ENCODE measurements around the gene EFNA5. TPM values are rescaled to one million over a fixed set of nuclear protein-coding genes. Genes with fewer than 3 reads are reported as not detected.
"Not testable (repeated sequence)": the region's sequence is repeated elsewhere in the genome, so short reads cannot be mapped to it uniquely, and the experiment has no call there.

The EFNA5 gene
- total RNA-seq, 4 donors from 2014 or later = 2.4 to 9.2 (median 3.9) TPM

- H3K36me3 ChIP-seq = no peaks in the 10 kb centered on the region
- TF ChIP-seq POLR2A (IDR thresholded peaks at IDR 0.05) (no peak), POLR2AphosphoS5 (IDR thresholded peaks at IDR 0.05) (peak; percentile 46)
- WGBS, 2 donors (ENCODE audit: low coverage in 1 of 2) = 51 to 68% methylated on average over 4 of the region's 4 CpGs
- H3K4me1 ChIP-seq = peaks cover 0 to 8% (median 0%) of the 10 kb centered on the region in 3 donors
- H3K27ac ChIP-seq = no peak overlapping the region
- H3K27me3 ChIP-seq = no peaks in the 10 kb centered on the region
- ATAC-seq = peak; percentile 75
- H3K9me3 ChIP-seq = no peaks in the 10 kb centered on the region
- no peak overlapping the region for H3K4me3 ChIP-seq
Observed at GRCh38 chr5:107361945-107362344, 308.8 kb downstream of the EFNA5 start.

- no peaks in the 10 kb centered on the region for H3K36me3 ChIP-seq
- H3K27me3 ChIP-seq = no peaks in the 10 kb centered on the region
- no peak for ATAC-seq
- 53 to 54% methylated on average over 2 of the region's 2 CpGs for WGBS, 2 donors (ENCODE audit: low coverage in 1 of 2)
- no peaks in the 10 kb centered on the region for H3K9me3 ChIP-seq
- no peak overlapping the region for H3K4me3 ChIP-seq
- peaks cover 0 to 8% (median 0%) of the 10 kb centered on the region in 3 donors for H3K4me1 ChIP-seq
- H3K27ac ChIP-seq = no peak overlapping the region
- TF ChIP-seq POLR2A (IDR thresholded peaks at IDR 0.05) = no peak
- no peak for TF ChIP-seq POLR2AphosphoS5 (IDR thresholded peaks at IDR 0.05)
- TF ChIP-seq, protein P1, sequence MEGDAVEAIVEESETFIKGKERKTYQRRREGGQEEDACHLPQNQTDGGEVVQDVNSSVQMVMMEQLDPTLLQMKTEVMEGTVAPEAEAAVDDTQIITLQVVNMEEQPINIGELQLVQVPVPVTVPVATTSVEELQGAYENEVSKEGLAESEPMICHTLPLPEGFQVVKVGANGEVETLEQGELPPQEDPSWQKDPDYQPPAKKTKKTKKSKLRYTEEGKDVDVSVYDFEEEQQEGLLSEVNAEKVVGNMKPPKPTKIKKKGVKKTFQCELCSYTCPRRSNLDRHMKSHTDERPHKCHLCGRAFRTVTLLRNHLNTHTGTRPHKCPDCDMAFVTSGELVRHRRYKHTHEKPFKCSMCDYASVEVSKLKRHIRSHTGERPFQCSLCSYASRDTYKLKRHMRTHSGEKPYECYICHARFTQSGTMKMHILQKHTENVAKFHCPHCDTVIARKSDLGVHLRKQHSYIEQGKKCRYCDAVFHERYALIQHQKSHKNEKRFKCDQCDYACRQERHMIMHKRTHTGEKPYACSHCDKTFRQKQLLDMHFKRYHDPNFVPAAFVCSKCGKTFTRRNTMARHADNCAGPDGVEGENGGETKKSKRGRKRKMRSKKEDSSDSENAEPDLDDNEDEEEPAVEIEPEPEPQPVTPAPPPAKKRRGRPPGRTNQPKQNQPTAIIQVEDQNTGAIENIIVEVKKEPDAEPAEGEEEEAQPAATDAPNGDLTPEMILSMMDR (IDR thresholded peaks at IDR 0.05) = no peak
- TF ChIP-seq EP300 (IDR thresholded peaks at IDR 0.05) = no peak
Observed at GRCh38 chr5:107359916-107360234, 310.9 kb downstream of the EFNA5 start.

GRCh38 chr5:107359033-107359915 is 311.5 kb downstream of the EFNA5 start:
- H3K27me3 ChIP-seq = no peaks in the 10 kb centered on the region
- no peak overlapping the region for H3K4me3 ChIP-seq
- ATAC-seq = no peak
- H3K9me3 ChIP-seq = no peaks in the 10 kb centered on the region
- peaks cover 0 to 8% (median 0%) of the 10 kb centered on the region in 3 donors for H3K4me1 ChIP-seq
- 57 to 66% methylated on average over 5 to 6 of the region's 6 CpGs for WGBS, 2 donors (ENCODE audit: low coverage in 1 of 2)
- H3K36me3 ChIP-seq = no peaks in the 10 kb centered on the region
- H3K27ac ChIP-seq = no peak overlapping the region
- TF ChIP-seq POLR2A (IDR thresholded peaks at IDR 0.05) (no peak), POLR2AphosphoS5 (IDR thresholded peaks at IDR 0.05) (peak; percentile 10)

- peaks cover 0 to 8% (median 0%) of the 10 kb centered on the region in 3 donors for H3K4me1 ChIP-seq
- 67 to 74% methylated on average over 2 of the region's 2 CpGs for WGBS, 2 donors (ENCODE audit: low coverage in 1 of 2)
- H3K9me3 ChIP-seq = no peaks in the 10 kb centered on the region
- no peak for TF ChIP-seq POLR2A (IDR thresholded peaks at IDR 0.05)
- TF ChIP-seq EP300 (IDR thresholded peaks at IDR 0.05) = no peak
- TF ChIP-seq, protein P1 (IDR thresholded peaks at IDR 0.05) = no peak
- TF ChIP-seq POLR2AphosphoS5 (IDR thresholded peaks at IDR 0.05) = no peak
- no peak overlapping the region for H3K4me3 ChIP-seq
- no peak for ATAC-seq
- H3K27me3 ChIP-seq = no peaks in the 10 kb centered on the region
- H3K27ac ChIP-seq = no peak overlapping the region
- H3K36me3 ChIP-seq = no peaks in the 10 kb centered on the region
Observed at GRCh38 chr5:107356891-107357290, 313.8 kb downstream of the EFNA5 start.

DNA sequence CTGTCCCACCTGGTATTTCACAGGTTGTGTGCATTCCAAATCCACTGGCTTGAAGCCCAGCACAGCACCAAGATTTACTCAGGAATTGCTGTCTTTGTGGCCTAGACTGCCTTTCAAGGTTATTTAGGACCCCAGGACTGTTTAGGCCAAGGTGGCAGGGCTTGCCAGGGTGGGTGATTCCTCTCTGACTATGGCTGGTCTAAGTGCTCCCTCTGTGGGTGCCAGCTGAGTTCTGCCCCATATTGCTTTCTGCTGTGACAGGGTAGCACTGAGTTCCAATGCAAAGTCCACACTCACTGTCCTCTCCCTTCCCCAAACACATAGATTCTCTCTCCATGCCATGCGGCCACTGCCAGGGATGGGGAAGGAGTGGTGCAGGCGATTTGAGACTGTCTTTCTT is 318.2 kb downstream of the EFNA5 start:
- Histone ChIP-seq H3K36me3 (no peaks in the 10 kb centered on the region), H3K4me3 (no peak overlapping the region), H3K9me3 (peaks cover 0 to 11% (median 0%) of the 10 kb centered on the region in 3 donors), H3K27ac (no peak overlapping the region), H3K27me3 (no peaks in the 10 kb centered on the region), H3K4me1 (no peaks in the 10 kb centered on the region)
- ATAC-seq = no peak
- TF ChIP-seq POLR2AphosphoS5 (IDR thresholded peaks at IDR 0.05) = no peak
- TF ChIP-seq EP300 (IDR thresholded peaks at IDR 0.05) = no peak
- TF ChIP-seq, protein P1 (IDR thresholded peaks at IDR 0.05) = no peak
- TF ChIP-seq POLR2A (IDR thresholded peaks at IDR 0.05) = no peak
- WGBS, 2 donors (ENCODE audit: low coverage in 1 of 2) = 50 to 83% methylated on average over 1 of the region's 2 CpGs

- H3K27ac ChIP-seq, H3K4me1 ChIP-seq, H3K36me3 ChIP-seq, ATAC-seq, H3K27me3 ChIP-seq, H3K4me3 ChIP-seq: not testable (repeated sequence)
- 83 to 96% methylated on average over 2 to 3 of the region's 3 CpGs for WGBS, 2 donors (ENCODE audit: low coverage in 1 of 2)
- peaks cover 0 to 50% (median 0%) of the 10 kb centered on the region in 3 donors for H3K9me3 ChIP-seq
Observed at GRCh38 chr5:107346580-107346979, 324.2 kb downstream of the EFNA5 start.

Measured in gastroesophageal sphincter (tissue), 4 donors.